Stimulated activated CD4-positive, alpha-beta T cell treated with anti-CD3 and anti-CD28 coated beads, Interleukin-15, amount 100 ng/mL, for 24 hours (primary cell): ENCODE measurements around the gene DICER1.

Experiments used
- DNase-seq: peaks from one replicate; pipeline ENCODE4 v3.0.0-alpha.2; 2020

The DICER1 gene

GRCh38 chr14:95052016-95052585 lies 105.2 kb downstream of the DICER1 start:
- no peak for DNase-seq

GRCh38 chr14:95049952-95050351 lies 107.4 kb downstream of the DICER1 start:
- no peak for DNase-seq

- DNase-seq, result no peak
These were observed 108.5 kb downstream of the DICER1 start for GRCh38 chr14:95048771-95049312.

DNA sequence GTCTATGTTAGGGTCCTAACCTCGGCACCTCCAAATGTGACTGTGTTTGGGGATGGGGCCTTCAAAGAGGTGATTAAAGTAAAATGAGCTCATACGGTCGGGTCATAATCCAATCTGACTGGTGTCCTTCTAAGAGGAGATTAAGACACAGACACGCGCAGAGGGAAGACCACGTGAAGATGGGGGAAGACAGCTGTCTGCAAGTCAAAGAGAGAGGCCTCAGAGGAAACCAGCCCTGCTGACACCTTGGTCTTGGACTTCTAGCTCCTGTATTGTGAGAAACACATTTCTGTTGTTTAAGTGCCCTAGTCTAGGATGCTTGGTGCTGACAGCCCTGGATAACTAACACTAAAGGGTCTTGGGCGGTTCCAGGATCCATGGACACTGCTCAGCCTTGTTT lies 109.6 kb downstream of the DICER1 start:
- no peak for DNase-seq

DNA sequence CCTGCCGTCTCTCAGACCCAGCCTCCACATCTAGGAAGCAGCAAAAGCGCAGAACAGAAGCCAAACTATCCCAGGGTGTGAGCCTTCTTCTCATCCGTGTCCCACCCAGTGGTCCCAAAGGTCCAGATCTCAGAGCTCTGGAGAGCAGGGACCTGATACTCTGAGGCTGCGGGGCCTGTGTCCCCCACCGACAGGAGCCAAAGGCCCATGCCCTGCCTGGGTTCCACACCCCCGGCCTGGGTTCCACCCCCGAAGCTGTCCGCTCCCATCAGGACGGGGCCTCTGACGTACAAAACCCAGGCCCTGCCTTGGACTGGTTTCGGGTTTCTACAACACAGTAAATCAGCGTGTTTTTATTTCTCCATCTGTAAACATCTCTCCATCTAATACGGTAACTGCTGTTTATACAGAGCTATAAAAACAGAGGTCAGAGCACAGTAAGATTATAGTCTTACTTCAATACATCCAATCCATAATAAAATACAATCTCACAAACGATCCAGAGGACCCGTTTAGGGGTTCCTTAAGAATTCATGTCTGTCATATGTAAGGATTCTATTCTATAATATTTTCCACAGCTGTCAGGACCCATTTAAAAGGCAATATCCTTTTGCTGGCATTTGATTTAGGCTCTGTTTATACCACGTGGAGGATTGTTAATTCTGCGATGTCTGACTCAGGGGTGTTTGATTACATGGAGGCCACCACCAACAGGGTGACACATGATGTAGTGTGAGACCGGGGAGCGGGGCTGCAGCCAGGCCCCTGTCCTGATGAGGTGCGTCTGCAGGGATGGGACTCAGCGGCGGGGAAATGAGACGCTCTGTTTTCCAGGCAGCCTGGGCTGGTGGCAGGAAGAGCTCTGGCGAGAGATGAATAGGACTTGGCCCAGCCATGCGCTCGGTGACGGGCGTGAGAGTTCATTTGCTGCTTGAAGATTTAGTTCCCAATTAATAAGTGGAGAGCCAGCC lies 110.3 kb downstream of the DICER1 start:
- DNase-seq, result no peak

- DNase-seq, result no peak
These were observed 111.4 kb downstream of the DICER1 start for GRCh38 chr14:95045836-95046430.

GRCh38 chr14:95045106-95045701 lies 112.1 kb downstream of the DICER1 start:
- no peak for DNase-seq

DNA sequence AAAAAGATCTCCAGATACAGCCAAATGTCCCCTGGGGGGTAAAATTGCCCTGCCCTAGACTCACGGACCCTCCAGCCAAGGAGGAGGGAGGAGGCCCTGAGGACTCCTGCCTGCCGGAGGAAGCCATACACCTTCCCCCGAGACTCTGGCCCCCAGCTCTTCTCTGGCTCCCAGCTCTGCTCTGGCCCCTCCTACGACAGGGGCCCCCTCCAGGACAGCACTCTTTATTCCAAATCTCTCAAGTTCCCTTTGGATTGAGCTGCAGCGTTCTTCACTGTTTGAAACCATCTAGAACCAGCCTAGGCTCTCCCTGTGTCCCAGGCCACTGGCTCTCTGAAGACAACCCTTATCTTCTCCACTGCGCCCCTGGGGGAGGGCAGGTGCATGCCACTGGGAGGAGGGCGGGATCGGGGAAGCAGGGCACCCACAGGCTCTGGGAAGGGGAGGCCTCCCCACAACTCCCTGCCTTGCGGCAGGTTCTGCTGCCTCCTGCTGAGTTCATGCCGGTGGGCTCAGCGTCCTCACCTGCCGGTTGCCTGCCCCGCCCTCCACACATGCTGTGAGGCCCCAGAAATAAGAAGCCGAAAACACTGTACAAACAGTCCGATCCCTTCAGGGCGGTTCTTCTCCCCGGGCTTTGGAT lies 112.7 kb downstream of the DICER1 start:
- DNase-seq, result no peak

- DNase-seq, result no peak
These were observed 113.4 kb downstream of the DICER1 start for GRCh38 chr14:95043732-95044462.

DNA sequence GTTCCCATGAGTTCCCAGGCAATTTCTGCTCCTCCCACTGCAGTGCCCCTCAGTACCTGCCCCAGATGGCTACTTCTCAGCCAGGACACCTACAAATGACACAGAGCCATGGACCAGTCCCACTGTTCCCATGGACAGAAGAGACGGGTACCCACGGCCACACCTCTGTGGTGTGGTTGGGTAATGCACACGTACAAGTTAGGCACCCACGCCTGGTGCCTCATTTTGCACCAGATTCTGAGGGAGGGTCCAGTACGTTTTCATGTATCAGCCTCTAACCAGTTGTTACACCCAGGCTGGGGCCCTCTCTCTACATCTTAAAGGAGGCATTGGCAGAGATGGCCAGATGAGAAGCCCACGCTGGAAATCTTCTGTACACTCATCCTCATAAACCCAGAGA lies 114.0 kb downstream of the DICER1 start:
- DNase-seq, result no peak

DNA sequence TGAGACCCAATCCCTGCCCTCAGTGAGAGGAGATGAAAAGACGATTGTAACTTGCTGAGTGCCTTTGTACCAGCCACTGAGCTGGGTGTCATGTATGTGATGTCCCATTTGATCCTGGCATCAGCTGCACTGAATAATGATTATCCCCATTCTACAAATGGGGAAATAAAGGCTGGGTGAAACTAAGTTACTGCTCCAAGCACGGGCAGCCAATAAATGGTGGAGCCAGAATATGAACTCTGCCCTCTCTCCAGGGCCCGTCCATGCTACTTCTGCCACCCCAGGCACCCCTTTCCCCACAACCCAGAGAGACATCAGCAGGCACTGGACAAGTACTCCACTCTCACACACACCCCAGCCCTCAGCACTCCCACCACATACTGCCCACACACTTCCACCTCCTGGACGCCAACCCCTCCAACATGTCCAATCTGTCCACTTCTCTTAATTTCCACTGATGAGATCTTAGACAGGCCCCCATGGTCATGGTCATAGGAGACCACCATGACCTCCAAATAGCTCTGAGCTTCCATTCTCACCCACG lies 115.8 kb downstream of the DICER1 start:
- no peak for DNase-seq

GRCh38 chr14:95040708-95041476 lies 116.4 kb downstream of the DICER1 start:
- DNase-seq, result no peak

DNA sequence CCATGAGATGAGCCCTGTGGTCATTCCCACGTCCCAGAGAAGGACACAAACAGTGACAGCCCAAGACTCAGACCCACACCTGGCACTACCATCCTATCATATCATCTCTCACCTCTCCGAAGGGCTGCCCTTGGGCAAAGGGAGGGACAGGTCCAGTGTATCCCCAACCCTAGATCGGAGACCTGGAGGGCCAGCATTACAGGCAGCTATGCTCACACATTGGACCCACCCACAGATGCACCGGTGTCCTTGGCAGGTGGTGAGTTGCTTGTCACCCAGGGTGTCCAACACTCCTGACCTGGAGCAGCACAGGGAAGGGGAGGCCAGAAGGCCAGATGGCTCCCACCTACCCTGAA lies 117.4 kb downstream of the DICER1 start:
- no peak for DNase-seq

DNA sequence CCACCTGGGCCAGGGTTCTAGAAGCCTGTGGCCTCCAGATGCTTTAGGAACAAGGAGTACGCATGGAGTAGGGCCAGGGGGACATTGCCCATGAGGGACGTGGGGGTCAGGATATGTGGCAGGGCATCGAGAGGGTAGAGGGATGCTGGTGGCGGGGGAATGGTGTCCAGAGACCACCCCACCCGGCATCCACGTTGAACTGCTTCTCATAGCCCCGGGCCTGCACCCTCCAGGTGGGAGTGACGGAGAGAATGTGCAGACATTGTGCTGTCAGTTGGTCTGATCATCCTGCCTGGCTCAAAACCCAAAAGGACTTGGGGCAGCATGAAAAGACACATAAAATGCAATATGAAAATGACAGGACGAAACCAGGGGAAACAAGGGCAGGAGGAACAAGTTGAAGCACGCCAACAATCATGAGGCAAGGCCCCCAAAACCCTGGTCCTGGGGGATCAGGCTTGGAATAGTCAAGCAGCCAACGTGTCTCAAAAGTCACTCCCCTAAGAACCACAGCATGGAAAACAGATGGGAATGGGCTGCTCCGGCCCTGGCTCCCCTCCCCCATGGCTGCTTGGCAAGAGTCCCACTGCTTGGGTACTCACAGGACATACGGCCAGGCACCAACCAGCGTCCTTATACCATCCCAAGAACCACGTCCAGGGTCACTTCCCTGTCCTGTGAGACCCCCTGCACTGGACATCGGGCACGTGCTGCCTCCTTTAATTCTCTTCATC lies 117.9 kb downstream of the DICER1 start:
- DNase-seq, result no peak

DNA sequence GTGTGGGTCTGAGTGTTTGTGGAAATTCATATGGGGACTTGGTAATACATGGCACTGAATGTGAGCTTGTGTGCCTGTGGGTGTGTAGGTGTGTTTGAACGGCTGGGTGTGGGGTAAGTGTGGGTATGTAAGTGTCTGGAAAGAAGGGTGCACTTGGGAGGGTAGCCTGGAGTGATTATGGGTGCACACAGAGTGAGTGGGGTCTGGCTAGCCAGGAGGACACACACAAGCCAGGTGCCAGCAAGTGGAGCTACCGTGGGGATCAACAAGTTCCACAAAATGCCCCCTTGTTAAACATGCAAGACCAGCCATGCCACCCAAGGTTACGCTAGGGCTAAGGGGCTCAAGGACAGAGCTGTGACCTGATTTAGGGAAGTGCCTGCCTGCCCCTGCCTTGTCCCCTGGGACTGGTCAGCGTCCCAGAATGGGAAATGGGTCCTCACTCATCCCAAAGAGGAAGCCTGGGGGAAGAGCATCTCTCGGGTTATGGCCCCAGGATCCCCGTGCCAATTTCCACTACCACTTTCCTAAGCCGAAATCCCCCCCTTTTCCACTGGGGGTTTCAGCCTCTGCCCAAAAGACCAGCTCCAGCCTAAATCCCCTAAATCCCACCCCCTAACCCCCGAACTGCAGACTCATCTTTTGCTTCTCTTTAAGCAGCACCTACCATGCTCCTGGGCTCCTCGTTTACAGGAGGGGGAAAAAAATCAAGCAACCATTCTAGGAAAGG lies 118.6 kb downstream of the DICER1 start:
- DNase-seq, result no peak

GRCh38 chr14:95037273-95037672 lies 120.1 kb downstream of the DICER1 start:
- DNase-seq, result no peak
